GM12874 (cell line): ENCODE data around the gene P2RX7.

Experiments
- CTCF ChIP-seq: IDR thresholded peaks from 2 replicates; pipeline ENCODE4 v1.5.1; 2011; ENCODE audit warnings: low read depth, mild to moderate bottlenecking, control low read depth, low read length, moderate library complexity; ENCODE audit not compliant: insufficient read depth

P2RX7 gene

GRCh38 chr12:121096199-121096798, 36.4 kb upstream of the P2RX7 start:
- no peak for TF ChIP-seq CTCF

- TF ChIP-seq CTCF, result no peak
Observed at GRCh38 chr12:121099779-121100178, 32.9 kb upstream of the P2RX7 start.

- no peak for TF ChIP-seq CTCF
Observed at GRCh38 chr12:121102307-121102706, 30.4 kb upstream of the P2RX7 start.

GRCh38 chr12:121107681-121108080, 25.0 kb upstream of the P2RX7 start:
- no peak for TF ChIP-seq CTCF

- no peak for TF ChIP-seq CTCF
Observed at GRCh38 chr12:121108492-121108891, 24.2 kb upstream of the P2RX7 start.

- peak; percentile 81 for TF ChIP-seq CTCF
Observed at GRCh38 chr12:121110211-121110940, 22.3 kb upstream of the P2RX7 start.

- TF ChIP-seq CTCF, result no peak
Observed at GRCh38 chr12:121111684-121112083, 21.0 kb upstream of the P2RX7 start.
